HG02870 (cell line): ENCODE data around the gene IFI27L1.
A peak's percentile ranks its signal among the peaks of the same experiment; 100 is the strongest.

ENCODE experiments used
- ATAC-seq: cut with Tn5 transposase; IDR thresholded peaks from one replicate; pipeline ENCODE4 v1.9.1; 2021; ENCODE audit warnings: mild to moderate bottlenecking, moderate library complexity; ENCODE audit not compliant: unreplicated experiment

IFI27L1 gene

DNA sequence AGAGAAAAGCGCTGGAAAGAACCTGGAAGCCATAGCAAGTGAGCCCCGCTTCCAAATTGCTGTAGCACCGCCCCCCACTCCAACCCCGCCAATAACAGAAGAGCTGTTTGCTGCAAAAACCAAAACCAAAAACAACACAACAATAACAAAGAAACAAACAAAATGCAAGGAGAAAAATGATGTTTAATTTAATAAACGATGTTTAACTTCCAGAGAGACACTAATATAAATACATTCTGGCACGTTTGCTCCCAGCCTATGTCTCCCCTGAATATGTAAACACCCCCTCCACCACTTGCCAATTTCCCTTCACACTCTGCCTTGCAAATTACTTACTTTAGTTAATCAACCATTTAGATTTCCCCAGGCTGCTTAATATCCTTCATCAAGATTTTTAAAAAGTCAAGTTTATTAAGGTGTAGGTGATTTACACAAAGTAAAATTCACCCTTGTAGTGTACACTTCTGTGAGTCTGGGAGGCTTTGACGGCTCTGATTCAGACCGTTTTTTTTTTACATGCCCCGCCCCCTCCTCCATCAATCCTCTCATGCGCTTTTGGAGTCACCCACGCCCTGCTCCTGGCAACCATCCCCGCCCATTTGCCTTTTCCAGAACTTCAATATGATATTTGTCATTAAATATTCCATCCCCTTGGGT lies 48.8 kb downstream of the IFI27L1 start:
- no peak for ATAC-seq

DNA sequence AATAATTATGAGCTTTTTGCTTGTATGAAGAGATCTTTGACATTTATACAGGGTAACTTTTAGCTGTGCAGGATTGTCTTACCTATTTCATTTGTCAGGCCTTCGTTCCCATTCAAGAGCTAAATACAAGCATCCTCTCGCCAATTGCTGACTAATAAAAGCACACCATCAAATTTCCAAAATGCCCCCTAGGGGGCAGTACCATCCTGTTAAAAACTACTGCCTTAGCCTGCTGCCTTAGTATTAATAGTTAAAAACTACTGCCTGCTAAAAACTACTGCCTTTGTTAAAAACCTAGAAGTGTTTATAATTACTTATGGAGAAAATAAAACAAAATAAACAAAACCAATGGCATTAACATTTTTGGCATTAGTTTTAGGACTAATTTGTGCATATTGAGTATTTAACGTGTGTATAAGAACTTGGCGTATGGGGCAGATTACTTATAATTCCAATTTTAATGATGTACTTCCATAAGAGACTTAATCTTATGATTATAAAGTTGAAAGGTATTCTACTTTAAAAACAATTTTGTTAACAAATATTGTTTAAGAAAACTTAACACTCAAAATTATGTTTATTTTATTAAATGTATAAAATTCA lies 51.3 kb downstream of the IFI27L1 start:
- no peak for ATAC-seq

DNA sequence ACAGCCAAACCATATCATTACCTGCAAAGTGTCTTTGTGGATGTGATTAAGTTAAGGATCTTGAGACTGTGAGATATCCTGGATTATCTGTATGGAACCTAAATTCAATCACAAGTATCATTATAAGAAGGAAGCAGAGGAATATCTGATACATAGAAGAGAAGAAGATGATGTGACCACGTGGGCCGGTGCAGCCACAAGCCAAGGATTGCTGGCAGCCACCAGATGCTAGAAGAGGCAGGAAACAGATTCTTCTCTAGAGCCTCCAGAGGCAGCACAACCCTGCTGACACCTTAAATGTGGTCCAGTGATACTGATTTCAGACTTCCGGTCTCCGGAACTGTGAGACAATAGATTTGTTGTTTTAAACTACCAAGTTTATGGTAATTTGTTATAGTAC lies 54.4 kb downstream of the IFI27L1 start:
- no peak for ATAC-seq

DNA sequence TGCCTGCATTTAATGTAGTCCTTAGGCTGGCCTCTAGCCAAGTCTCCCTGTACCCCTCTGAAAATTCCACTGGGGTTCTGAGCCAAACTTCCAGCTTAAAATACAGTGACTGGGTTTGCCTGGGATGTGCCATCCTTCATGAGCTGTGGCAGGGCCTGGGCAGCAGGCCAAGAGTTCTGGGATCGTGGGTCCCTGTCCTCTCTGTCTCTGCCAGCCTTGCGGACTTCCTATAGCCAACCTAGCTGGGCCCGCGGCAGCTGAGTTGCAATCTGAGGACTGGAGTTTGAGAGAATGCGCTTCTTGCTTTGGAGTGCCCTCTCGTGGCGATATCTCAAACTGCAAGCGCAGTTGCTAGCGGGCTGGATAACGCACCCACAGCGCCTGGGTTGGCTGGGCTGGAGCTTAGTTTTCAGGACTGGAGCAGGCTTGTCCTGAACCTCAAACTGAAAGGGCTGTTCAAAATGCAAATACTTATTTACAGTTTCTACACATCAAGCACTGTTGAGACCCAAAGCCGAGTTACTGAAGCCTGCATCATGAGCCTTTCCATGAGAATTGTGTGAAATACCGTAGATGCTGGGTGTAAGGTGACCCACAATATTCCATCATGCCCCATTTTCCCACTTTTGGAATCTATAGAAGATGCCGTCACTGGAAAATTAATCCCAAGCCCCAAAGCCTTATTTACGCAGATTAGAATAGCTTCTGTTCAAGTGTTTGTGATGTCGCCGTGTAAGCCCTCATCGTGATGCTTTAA lies 55.6 kb downstream of the IFI27L1 start:
- peak; percentile 79 for ATAC-seq

DNA sequence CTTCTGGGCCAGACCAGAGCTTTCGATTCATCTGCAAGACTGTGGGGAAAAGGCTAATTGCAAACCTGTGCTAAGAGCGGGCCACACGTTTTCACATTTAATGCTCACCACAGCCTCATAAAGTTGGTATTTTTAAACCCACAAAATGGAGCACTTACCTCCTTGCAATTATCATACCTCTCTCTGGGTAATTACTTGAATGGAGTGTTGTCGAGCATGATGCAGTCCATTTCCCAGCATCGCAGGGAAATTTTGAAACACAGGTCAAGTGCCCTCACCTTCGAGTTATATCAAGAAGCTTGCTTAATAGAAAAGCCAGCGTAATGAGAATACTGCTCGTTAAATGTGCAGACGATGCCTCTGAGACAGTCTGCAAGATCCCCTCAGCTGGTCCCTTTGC lies 57.1 kb downstream of the IFI27L1 start:
- ATAC-seq = no peak

DNA sequence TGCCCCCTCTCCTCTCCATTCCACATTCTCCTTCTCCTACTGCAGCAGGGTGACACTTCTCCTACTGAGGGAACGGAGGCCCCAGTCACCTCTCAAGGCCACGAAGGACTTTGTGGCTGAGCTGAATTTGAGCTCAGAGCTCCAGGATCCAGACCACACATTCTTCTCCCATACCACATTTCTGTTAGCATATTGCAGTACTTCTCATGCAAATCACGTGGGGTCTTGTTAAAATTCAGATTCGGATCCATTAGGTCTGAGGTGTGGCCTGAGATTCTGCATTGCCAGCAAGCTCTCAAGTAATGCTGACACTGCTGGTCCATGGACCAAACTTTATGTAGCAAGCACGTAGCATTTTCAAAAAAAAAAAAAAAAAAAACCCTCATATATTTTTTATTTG lies 57.9 kb downstream of the IFI27L1 start:
- ATAC-seq = no peak

DNA sequence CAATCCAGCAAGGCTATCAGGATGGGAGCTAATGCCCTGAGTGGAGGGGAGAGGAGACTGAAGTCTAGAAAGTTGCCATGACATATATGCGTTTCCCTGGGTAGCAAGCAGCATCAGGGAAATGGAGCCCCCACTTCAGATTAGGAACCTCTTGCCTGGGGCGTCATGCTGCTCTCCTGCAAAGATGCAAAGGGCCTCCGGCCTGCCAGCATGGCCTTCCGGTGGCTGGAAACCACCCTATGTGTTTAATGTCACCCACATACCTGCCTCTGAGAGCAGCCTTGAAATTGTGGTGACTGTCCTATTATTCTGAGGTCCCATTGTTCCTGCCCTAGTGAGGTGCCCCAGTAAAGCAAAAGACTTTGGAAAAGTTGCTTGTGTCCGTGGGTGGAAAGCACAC lies 58.3 kb downstream of the IFI27L1 start:
- no peak for ATAC-seq

DNA sequence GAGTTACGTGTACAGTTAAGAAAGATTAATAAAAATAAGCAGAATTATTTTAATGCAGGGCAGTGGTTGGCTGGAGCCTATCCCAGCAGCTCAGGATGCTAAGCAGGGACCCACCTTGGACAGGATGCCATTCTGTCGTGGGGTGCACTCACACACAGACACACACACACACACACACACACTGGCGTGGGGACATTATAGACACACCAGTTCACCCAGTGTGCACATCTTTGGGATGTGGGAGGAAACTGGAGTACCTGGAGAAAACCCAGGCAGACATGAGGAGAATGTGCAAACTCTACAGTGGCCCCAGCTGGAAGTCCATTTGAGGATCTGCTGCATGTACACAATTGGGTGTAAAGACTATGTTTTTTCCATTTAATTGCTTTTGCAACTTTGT lies 61.1 kb downstream of the IFI27L1 start:
- ATAC-seq = no peak

DNA sequence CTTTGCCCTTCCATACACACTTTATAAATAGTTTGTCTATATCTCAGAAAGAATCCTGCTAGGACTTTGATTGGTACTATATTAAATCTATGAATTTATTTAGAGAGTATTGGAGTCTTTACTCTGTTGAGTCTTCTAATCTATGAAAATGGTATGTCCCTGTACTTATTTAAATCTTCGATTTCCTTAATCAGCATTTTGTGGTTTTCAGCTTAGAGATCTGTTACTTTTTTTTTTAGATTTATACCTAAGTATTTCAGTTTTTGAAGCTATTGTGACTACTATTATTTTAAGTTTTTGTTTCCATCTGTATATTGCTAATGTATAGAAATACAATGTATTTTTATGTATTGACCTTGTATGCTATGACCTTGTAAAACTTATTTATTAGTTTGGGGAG lies 61.7 kb downstream of the IFI27L1 start:
- ATAC-seq = no peak

DNA sequence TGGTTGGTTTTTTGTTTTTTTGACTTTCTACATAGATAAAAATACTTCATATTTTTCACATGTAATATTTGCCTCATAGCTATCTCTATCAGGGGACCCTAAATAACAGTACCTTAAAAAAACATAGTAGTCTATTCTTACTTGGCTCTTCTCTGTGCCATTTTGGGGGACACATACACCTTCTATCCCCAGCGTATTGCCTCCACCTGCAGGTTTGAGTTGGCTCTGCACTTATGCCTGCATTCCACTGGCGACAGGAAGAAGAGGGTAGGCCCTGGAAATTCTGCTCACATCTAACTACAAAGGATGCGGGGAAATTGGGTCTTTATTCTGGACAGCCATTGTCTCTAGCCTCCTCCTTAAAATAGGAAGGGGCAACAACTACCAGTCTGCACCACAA lies 62.1 kb downstream of the IFI27L1 start:
- no peak for ATAC-seq

DNA sequence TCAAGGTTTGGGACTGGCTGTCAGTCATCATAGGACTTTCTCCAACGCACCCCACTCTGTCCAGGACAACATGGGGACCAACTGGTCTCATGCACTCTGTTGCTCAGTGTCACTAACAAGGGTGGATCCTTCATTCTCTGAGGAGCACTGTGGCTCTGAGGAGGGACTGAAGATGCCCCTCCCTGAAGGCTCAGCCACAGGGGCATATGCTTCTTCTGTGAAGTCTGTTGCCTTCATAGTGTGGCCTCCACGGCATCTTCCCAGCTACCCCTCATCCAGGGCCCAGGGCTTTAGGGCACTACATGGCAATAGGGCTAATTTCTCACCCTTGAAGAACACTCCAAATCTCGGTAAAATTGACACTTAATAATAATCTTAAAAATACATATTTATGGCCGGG lies 62.6 kb downstream of the IFI27L1 start:
- no peak for ATAC-seq

DNA sequence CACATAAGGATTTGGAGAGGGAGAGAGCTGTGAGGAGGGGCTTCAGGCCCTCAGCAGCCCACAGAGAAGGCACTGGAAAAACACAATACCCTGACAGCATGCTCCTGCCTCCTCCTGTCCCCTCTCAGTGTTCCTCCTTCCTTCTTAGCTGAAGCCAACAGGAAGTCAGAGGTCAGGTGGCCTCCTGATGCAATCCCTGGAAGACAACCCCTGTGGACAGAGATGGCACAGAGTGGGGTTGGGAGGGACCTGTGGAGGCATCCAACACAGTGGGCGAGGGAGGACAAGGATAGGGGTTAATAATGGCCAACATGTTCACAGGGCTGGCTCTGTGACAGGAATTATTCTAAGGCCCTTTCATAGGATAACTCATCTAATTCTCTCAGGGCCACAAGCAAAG lies 63.7 kb downstream of the IFI27L1 start:
- no peak for ATAC-seq

DNA sequence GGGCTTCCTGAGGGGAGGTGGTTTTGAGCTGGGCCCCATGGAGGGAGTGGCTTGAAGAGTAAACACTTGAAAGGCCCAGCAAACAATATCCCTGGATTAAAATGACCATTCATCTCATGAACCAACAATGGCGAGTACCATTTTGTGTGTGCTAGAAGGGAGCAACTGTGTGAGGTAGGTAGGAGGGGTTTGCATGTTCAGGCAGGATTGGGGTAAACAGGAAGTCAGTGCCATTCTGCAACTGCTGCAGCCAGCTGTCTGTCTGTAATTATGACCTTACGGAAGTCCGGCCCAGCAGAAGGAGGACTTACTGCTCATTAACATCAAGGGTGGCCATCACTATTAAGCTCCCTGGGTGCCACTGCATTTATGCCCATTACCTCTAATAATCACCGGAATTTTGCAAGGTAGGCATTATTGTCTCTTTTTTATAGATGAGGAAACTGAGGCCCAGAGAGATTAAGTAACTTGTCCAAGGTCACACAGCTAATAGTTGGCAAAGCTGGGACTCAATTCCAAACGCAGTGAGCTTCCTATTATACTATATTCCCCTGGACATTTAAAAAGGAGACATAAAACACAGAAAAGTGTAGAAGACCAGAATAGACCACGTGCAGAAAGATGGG lies 64.9 kb downstream of the IFI27L1 start:
- no peak for ATAC-seq
